ENCODE measurements around the gene PRELP. TPM values are rescaled to one million over a fixed set of nuclear protein-coding genes. Genes with fewer than 3 reads are reported as not detected.
"Not testable (repeated sequence)": the region's sequence is repeated elsewhere in the genome, so short reads cannot be mapped to it uniquely, and the experiment has no call there.

The PRELP gene
- polyA plus RNA-seq, 4 donors = 4.4 to 7.5 (median 4.6) TPM

DNA sequence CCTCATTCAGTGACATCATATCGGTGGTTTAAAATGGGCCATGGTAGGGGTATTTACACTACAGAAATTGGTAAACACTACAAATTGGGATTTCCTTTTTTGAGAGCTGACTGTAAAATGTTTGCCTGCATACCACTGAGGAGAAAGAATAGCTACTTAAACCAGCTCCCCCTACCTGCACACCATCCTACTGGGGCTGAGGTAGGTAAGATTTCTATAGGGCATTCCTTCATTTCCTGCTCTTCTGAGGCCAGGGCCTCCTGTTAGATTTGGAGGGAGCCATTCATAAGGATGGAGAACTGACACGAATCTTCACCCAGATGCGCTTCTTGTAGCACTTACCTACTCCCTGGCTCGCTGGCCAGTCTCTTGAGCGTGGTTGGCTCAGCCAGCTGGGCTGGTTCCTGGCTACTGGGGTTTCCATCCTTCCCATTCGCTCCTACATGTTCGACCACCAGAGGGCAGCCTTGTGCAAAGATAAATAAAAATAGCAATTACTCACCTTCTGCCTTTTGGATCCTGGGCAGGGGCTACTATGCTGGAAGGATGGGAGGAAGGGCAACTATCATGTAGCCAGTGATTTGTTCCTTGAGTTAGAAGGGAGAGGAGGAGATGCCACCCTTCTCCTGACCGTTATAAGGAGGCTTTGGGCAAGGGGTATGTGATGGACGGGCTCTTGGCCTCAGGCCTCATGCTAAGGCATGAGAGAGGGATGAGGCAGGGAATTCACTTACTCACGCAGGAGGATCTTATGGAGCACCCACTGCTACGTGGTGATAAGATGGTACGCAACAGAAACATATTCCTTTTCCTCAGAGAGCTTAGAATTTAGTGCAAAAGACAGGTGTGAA, 29.0 kb downstream of the PRELP start:
- peak; percentile 68 to 76 (median 74) for DNase-seq (ENCODE audit: low read depth in 4 of 4, low spot score in 3 of 4)

DNA sequence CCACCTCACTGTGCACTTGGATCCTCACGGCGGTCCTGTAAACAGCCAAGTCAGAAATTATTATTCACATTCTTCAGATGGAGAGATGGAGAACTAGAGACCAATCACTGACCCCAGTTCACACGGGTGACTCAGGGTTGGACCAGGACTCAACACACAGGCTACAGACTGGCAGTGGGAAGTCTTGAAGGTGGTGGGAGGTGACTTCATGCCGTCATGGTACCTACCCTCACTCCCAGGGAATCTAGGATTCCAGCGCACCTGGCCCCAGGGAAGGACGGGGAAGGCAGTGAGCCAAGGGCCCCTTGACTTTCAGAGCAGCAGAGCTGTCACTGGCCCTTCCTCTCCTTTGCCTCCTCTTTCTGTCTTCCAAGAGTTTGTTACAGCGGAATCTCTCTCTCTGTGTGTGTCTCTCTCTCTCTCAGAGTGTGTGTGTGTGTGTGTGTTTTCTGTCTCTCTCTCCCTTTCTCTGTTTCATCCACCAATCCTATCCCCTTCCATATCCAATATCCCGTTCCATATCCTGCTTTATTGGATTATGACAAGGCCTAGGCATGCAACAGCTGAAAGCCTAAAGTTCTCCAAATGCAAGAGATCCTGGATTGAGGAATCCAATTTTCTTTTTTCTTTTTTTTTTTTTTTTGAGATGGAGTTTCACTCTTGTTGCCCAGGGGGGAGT, 30.1 kb downstream of the PRELP start:
- no peak for DNase-seq (ENCODE audit: low read depth in 4 of 4, low spot score in 3 of 4)

- no peak for DNase-seq (ENCODE audit: low read depth in 4 of 4, low spot score in 3 of 4)
Measured at GRCh38 chr1:203506858-203507626, 31.4 kb downstream of the PRELP start.

DNA sequence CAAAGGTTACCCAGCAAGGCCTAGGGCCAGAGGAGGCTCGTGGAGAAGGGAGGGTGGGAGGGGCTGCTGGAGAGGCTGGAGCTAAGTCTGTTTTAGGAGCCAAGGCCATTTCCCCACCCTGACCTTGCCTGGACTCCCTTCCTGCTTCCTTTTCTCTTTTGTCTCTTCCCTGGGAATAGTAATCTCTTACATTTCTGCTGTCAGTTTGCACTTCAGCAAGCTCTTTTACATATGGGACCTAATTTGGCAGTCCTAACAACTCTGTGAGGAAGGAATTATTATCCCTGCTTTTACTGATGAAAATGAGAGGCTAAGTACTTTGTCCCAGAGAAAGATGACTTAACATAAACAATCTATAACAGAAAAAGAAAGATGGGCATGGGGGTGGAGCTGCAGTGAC, 32.2 kb downstream of the PRELP start:
- DNase-seq (ENCODE audit: low read depth in 4 of 4, low spot score in 3 of 4) = no peak

DNA sequence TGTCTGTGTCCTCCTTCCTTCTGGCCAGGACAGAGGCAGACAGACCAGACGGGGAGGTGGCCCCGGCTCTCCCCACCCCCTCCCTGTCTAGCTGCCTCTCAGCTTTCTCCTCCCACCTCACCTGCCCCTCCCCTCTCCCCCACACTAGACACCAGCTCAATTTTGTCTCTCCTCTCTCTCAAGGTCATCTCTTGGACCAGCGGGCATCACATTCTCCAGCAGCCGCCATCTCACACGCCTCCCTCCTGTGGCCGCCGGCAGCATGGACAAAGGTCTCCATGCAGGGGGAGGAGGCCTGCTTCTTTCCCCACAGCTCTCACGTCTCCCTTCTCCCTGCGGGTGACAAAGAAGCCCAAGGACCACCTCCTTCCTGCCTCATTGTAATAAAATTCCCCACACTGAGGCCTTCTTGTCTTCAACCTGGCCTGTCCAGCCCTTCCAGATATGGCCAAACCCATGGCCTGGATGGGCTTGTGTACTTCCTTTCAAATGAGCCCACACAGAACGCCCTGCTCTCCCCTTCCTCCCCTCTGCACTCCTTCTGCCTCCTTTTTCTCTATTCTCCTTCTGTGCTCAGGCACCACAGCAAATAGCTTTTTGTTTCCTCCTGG, 33.0 kb downstream of the PRELP start:
- DNase-seq (ENCODE audit: low read depth in 4 of 4, low spot score in 3 of 4) = no peak

DNA sequence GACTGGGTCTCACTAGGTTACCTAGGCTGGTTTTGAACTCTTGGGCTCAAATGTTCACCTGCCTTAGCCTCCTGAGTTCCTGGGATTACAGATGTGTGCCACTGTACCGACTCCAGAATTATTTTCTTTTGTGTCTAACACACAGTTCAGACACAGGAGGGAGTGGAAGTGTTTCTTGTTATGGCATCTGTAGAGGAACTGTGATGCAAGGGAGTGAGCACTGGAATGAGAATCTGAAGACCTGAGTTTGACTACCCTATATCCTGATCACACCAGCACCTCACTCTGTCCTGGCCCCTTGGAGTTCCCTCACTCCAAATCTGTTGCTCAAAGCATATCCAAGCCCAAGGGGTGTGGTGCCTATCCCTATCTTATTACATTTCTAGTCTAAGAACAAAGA, 33.5 kb downstream of the PRELP start:
- DNase-seq (ENCODE audit: low read depth in 4 of 4, low spot score in 3 of 4) = no peak

DNA sequence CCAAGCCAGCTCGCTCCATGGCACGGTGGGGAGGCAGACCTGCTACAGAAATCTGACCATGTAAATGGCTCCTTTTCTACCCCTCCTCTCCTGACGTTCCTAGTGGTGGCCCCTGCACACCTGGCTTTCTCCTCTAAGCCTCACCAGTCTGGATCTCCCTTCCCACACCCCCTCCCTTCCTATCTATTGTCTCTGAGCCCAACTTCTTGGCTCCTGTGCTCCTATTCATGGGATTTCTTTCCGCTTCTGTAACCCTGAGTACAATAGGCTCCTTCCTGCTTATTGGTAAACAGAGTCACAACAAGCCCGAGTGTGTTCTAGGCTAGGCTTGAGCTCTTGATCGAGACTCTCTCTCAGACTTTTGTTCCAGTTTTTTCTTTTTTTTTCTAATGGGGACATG, 35.9 kb downstream of the PRELP start:
- DNase-seq (ENCODE audit: low read depth in 4 of 4, low spot score in 3 of 4) = no peak

GRCh38 chr1:203511930-203512329, 36.3 kb downstream of the PRELP start:
- DNase-seq (ENCODE audit: low read depth in 4 of 4, low spot score in 3 of 4) = no peak

DNA sequence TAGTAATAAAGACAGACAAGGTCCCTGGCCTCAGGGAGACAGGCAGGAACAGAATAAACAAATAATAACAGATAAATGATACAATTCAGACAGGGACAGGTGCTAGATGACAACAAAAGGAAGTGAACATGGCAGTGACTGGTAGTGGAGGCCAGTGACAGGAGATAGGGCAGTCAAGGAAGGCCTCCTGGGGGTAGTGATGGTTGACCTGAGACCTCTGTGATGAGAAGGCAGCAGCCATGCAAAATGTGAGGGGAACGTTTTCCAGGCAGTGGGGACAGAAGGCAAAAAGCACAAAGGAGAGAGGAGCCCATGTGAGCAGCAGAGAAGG, 36.9 kb downstream of the PRELP start:
- DNase-seq (ENCODE audit: low read depth in 4 of 4, low spot score in 3 of 4) = no peak

GRCh38 chr1:203512848-203513584, 37.4 kb downstream of the PRELP start:
- no peak for DNase-seq (ENCODE audit: low read depth in 4 of 4, low spot score in 3 of 4)

DNA sequence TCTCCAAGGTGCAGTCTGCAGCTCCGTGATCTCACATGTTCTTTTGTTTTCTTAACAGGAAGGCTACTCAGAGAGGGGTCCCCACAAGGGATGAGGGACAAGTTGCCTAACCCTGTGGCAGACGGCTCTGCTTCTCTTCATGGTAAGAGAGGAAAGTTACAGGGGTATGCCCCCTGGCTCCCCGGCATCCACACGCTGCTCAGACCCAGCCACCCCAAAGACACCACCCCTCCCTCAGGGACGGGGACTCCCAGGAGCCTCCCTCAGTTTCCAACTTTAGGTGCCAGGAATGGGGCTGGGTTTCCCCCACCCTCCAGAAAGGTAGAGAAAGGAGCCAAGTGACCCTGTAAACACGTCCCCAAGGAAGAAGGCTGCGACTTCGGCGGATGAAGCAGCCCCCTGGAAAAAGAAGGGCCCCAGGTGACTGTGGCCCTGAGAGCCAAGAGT, 38.0 kb downstream of the PRELP start:
- no peak for DNase-seq (ENCODE audit: low read depth in 4 of 4, low spot score in 3 of 4)

DNA sequence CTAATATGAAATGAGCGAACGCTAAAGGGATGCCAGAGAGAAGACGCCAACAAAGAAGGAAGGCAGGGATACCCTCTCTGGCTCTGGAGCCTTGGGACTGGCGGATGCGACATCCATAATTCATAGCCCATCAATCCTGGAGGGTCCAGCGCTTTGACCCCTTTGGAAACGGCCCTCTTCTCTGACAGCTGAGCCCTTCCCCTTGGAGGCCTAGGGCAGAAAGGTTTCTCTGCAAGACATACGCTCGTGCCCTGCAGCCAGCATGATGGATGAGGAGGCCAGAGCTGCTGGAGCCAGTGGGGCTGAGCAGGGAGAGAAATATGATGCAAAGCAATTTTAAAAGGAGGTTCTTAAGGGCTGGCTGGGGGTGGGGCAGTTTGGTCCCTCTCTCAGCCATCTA, 40.6 kb downstream of the PRELP start:
- no peak for DNase-seq (ENCODE audit: low read depth in 4 of 4, low spot score in 3 of 4)

- no peak for DNase-seq (ENCODE audit: low read depth in 4 of 4, low spot score in 3 of 4)
Measured at GRCh38 chr1:203516906-203517305, 41.3 kb downstream of the PRELP start.

GRCh38 chr1:203517426-203518110, 42.0 kb downstream of the PRELP start:
- DNase-seq (ENCODE audit: low read depth in 4 of 4, low spot score in 3 of 4) = no peak

GRCh38 chr1:203518139-203518538, 42.5 kb downstream of the PRELP start:
- not testable (repeated sequence) for DNase-seq (ENCODE audit: low read depth in 4 of 4, low spot score in 3 of 4)

- no peak for DNase-seq (ENCODE audit: low read depth in 4 of 4, low spot score in 3 of 4)
Measured at GRCh38 chr1:203518541-203518940, 42.9 kb downstream of the PRELP start.

- DNase-seq (ENCODE audit: low read depth in 4 of 4, low spot score in 3 of 4) = no peak
Measured at GRCh38 chr1:203519053-203519840, 43.6 kb downstream of the PRELP start.

DNA sequence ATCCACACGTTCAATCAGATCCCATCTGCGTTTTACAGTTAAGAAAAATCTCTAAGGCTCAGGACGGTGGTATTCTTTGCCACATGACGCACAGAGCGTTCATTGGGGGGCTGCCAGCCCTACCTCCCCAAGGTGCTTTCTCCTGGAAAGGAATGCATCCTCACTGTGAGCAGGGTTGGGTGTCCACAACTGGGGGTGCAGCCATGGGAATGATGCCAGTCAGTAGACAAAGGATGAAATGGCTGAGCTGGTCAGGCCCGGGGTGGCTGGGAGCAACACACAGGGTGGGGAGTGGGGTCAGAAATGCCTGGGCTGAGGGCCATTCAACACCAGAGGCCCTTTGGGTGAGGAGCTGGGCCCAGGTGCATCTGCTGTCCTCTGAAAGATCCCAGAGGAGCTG, 44.3 kb downstream of the PRELP start:
- DNase-seq (ENCODE audit: low read depth in 4 of 4, low spot score in 3 of 4) = no peak

DNA sequence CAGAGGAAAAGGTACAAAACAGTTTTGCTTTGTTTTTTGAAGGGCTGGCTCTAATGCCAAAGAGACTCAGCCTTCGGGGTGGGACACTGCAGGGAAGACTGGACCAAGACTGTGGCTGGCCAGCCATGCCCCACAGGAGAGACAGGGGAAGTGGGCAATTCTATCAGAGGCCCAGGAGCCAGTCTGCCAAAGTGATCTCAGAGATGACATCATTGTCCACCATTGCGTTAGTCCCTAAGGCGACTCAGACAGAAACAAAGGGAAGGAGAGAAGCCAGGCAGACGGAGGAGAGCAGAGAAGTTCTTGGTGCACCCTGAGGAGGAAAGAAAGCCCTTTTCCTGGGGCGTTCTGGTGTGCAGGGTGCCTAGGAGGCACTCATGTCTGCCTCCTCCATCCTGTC, 44.7 kb downstream of the PRELP start:
- DNase-seq (ENCODE audit: low read depth in 4 of 4, low spot score in 3 of 4) = no peak

All from right renal pelvis (tissue), 4 donors.